Measurements from ENCODE around the gene ACTN1. TPM values are rescaled to one million over a fixed set of nuclear protein-coding genes. Genes with fewer than 3 reads are reported as not detected.

The ACTN1 gene
- total RNA-seq, 4 donors from 2014 or later = 31.9 to 111 (median 76.1) TPM

- 64 to 67% methylated on average over 4 of the region's 4 CpGs for WGBS, 2 donors
Measured at GRCh38 chr14:68938271-68939150, 40.6 kb downstream of the ACTN1 start.

GRCh38 chr14:68937471-68938270 lies 41.4 kb downstream of the ACTN1 start:
- no peak overlapping the region for H3K4me3 ChIP-seq (ENCODE audit: low read depth, poor library complexity, severe bottlenecking)

More at GRCh38 chr14:68938271-68939150, 40.6 kb downstream of the ACTN1 start:
- DNase-seq (ENCODE audit: low spot score in 2 of 2) = no peak
- H3K4me3 ChIP-seq (ENCODE audit: low read depth, poor library complexity, severe bottlenecking) = no peak overlapping the region
- TF ChIP-seq POLR2A (IDR thresholded peaks at IDR 0.05) (no peak), CTCF (IDR thresholded peaks at IDR 0.05) (no peak)
- intact Hi-C loops (cut with DNase I; ENCODE audit: low total_unique reads) = no loop called here

GRCh38 chr14:68936980-68937379 lies 42.1 kb downstream of the ACTN1 start:
- no peak for DNase-seq (ENCODE audit: low spot score in 2 of 2)
- intact Hi-C loops (cut with DNase I; ENCODE audit: low total_unique reads) = no loop called here
- no peak overlapping the region for H3K4me3 ChIP-seq (ENCODE audit: low read depth, poor library complexity, severe bottlenecking)
- 77% methylated on average over 2 of the region's 2 CpGs for WGBS, 2 donors
- TF ChIP-seq POLR2A (IDR thresholded peaks at IDR 0.05) (no peak), CTCF (IDR thresholded peaks at IDR 0.05) (no peak)

More at GRCh38 chr14:68937471-68938270, 41.4 kb downstream of the ACTN1 start:
- intact Hi-C loops (cut with DNase I; ENCODE audit: low total_unique reads) = no loop called here
- TF ChIP-seq POLR2A (IDR thresholded peaks at IDR 0.05) (no peak), CTCF (IDR thresholded peaks at IDR 0.05) (no peak)
- DNase-seq (ENCODE audit: low spot score in 2 of 2) = no peak
- WGBS, 2 donors = 39 to 47% methylated on average over 8 of the region's 11 CpGs

- no peak for DNase-seq (ENCODE audit: low spot score in 2 of 2)
- H3K4me3 ChIP-seq (ENCODE audit: low read depth, poor library complexity, severe bottlenecking) = no peak overlapping the region
- intact Hi-C loops (cut with DNase I; ENCODE audit: low total_unique reads) = no loop called here
- TF ChIP-seq CTCF (IDR thresholded peaks at IDR 0.05) (no peak), POLR2A (IDR thresholded peaks at IDR 0.05) (no peak)
- WGBS, 2 donors = 68 to 79% methylated on average over 8 of the region's 8 CpGs
Measured at GRCh38 chr14:68936476-68936875, 42.6 kb downstream of the ACTN1 start.

GRCh38 chr14:68935761-68936214 lies 43.3 kb downstream of the ACTN1 start:
- WGBS, 2 donors = 40 to 46% methylated on average over 6 of the region's 6 CpGs
- intact Hi-C loops (cut with DNase I; ENCODE audit: low total_unique reads) = no loop called here
- TF ChIP-seq CTCF (IDR thresholded peaks at IDR 0.05) (no peak), POLR2A (IDR thresholded peaks at IDR 0.05) (no peak)

More at GRCh38 chr14:68935761-68936214, 43.3 kb downstream of the ACTN1 start:
- H3K4me3 ChIP-seq (ENCODE audit: low read depth, poor library complexity, severe bottlenecking) = no peak overlapping the region
- DNase-seq (ENCODE audit: low spot score in 2 of 2) = no peak

All from lower leg skin (tissue), 4 donors.